Caco-2 (cell line): ENCODE results near the gene LGALS7B. TPM values are rescaled to one million over a fixed set of nuclear protein-coding genes. Genes with fewer than 3 reads are reported as not detected.

ENCODE experiments used
- BruUV-seq: library from RNA; stranded (reverse); fragments of 400-500 nt; replicated peaks from 2 replicates; lab custom pipeline; 2021; lab: Mats Ljungman, UMichigan
- CTCF ChIA-PET: fragments of 300-600 bp; sonication (Branson Sonifier 250); formaldehyde crosslinking; loops from one replicate; lab custom pipeline; 2022; ENCODE audit warnings: antibody characterized with exemption; lab: Charles Lee
- POLR2A ChIA-PET: fragments of 300-600 bp; sonication (Branson Sonifier 250); formaldehyde crosslinking; loops from one replicate; lab custom pipeline; 2022; ENCODE audit warnings: antibody characterized with exemption; lab: Charles Lee
- DNase-seq, 2 experiments: peaks; one replicate each; pipeline versions ENCODE4 v3.0.0 to v3.0.0-alpha.2; 2020 to 2022
- H3K27me3 ChIP-seq: replicated peaks from 2 replicates; pipeline ENCODE4 v1.6.0; 2011; ENCODE audit warnings: low read length; ENCODE audit not compliant: control insufficient read depth, insufficient read depth
- H3K36me3 ChIP-seq: 2 replicates; pipeline ENCODE4 v1.5.1; 2011; ENCODE audit warnings: low read length; ENCODE audit not compliant: control insufficient read depth, insufficient read depth
- H3K4me1 ChIP-seq: fragments of 250-450 bp; sonication (Bioruptor Pico); 2 replicates; pipeline ENCODE4 v1.5.1; 2020; ENCODE audit warnings: mild to moderate bottlenecking
- H3K4me3 ChIP-seq: 2 replicates; pipeline ENCODE4 v1.5.1; 2011; ENCODE audit warnings: low read depth, mild to moderate bottlenecking, control low read depth, low read length
- H3K9me3 ChIP-seq: fragments of 250-450 bp; sonication (Bioruptor Pico); 2 replicates; pipeline ENCODE4 v1.5.1; 2020; ENCODE audit warnings: mild to moderate bottlenecking, moderate library complexity
- H3K27ac Mint-ChIP-seq: one replicate; pipeline ENCODE4 v1.8.0; 2022; ENCODE audit warnings: mixed read lengths; ENCODE audit not compliant: unreplicated experiment
- H3K27me3 Mint-ChIP-seq: one replicate; pipeline ENCODE4 v1.8.0; 2022; ENCODE audit warnings: mixed read lengths; ENCODE audit not compliant: insufficient read depth, unreplicated experiment
- H3K36me3 Mint-ChIP-seq: one replicate; pipeline ENCODE4 v1.8.0; 2022; ENCODE audit warnings: mild to moderate bottlenecking, mixed read lengths; ENCODE audit not compliant: insufficient read depth, unreplicated experiment
- H3K4me1 Mint-ChIP-seq: one replicate; pipeline ENCODE4 v1.8.0; 2022; ENCODE audit warnings: low read depth, mixed read lengths; ENCODE audit not compliant: unreplicated experiment
- H3K4me3 Mint-ChIP-seq: one replicate; pipeline ENCODE4 v1.8.0; 2022; ENCODE audit warnings: mild to moderate bottlenecking, moderate library complexity, mixed read lengths; ENCODE audit not compliant: unreplicated experiment
- H3K9me3 Mint-ChIP-seq: one replicate; pipeline ENCODE4 v1.8.0; 2022; ENCODE audit warnings: mixed read lengths; ENCODE audit not compliant: unreplicated experiment
- intact Hi-C: fragments of 100-400 bp; cut with micrococcal nuclease; formaldehyde crosslinking; loops from one replicate; pipeline ENCODE4 v1.10.0; 2022; ENCODE audit not compliant: unreplicated experiment
- total RNA-seq: library from RNA; stranded (reverse); gene quantifications from 2 replicates; pipeline ENCODE4 v1.2.3, GENCODE V29; 2022
- TF ChIP-seq, protein P1 (sequence below), 2 experiments: fragments of 200-600 bp in 1 of 2; IDR thresholded peaks; 1 replicate in 1 of 2; 2 replicates in 1 of 2; pipeline versions ENCODE4 v1.5.1 to v1.8.0; 2011 to 2022; ENCODE audit warnings: antibody characterized with exemption in 1 of 2, control low read depth in 1 of 2, inconsistent platforms in 1 of 2, low read depth in 1 of 2, low read length in 1 of 2, mild to moderate bottlenecking in 1 of 2, moderate library complexity in 1 of 2; ENCODE audit not compliant: insufficient read depth in 1 of 2, severe bottlenecking in 1 of 2, unreplicated experiment in 1 of 2

LGALS7B gene
- total RNA-seq, 1 experiment from 2014 or later = not detected

DNA sequence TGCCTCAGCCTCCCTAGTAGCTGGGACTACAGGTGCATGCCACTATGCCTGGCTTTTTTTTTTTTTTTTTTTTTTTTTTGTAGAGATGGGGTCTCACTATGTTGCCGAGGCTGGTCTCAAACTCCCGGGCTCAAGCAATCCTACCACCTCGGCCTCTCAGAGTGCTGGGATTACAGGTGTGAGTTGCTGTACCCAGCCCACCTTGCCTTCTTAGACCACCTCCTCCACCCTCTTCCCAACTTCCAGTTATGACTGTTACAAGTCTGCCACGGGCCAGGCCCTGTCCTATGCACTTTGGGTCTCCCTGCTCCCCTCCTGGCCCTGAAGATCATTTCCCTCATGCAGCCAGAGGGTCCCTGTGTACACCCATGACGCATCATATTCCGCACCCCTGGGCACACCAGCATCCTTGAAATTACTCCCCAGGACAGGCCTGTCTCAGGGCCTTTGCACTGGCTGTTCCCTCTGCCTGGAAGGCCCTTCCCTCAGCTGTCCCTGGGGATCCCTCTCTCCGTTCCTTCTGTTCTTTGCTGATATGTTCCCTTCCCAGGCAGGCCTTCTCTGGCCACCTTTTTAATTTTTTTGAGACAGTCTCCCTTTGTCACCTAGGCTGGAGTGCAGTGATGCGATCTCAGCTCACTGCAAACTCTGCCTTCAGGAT, 20.7 kb downstream of the LGALS7B start:
- DNase-seq = no peak
- Histone ChIP-seq H3K27me3 (no peaks in the 10 kb centered on the region), H3K36me3 (no peaks in the 10 kb centered on the region), H3K4me3 (no peak overlapping the region), H3K4me1 (peaks cover 16% of the 10 kb centered on the region), H3K9me3 (no peaks in the 10 kb centered on the region)
- Mint-ChIP-seq H3K36me3 (peaks cover 6% of the 10 kb centered on the region), H3K4me1 (peaks cover 28% of the 10 kb centered on the region), H3K9me3 (peaks cover 10% of the 10 kb centered on the region), H3K27ac (no peak overlapping the region), H3K4me3 (peak overlapping the region; percentile 11), H3K27me3 (no peaks in the 10 kb centered on the region)
- TF ChIP-seq, protein P1, sequence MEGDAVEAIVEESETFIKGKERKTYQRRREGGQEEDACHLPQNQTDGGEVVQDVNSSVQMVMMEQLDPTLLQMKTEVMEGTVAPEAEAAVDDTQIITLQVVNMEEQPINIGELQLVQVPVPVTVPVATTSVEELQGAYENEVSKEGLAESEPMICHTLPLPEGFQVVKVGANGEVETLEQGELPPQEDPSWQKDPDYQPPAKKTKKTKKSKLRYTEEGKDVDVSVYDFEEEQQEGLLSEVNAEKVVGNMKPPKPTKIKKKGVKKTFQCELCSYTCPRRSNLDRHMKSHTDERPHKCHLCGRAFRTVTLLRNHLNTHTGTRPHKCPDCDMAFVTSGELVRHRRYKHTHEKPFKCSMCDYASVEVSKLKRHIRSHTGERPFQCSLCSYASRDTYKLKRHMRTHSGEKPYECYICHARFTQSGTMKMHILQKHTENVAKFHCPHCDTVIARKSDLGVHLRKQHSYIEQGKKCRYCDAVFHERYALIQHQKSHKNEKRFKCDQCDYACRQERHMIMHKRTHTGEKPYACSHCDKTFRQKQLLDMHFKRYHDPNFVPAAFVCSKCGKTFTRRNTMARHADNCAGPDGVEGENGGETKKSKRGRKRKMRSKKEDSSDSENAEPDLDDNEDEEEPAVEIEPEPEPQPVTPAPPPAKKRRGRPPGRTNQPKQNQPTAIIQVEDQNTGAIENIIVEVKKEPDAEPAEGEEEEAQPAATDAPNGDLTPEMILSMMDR (IDR thresholded peaks at IDR 0.05; ENCODE audit: insufficient read depth in 1 of 2, low read depth in 1 of 2, low read length in 1 of 2, severe bottlenecking in 1 of 2, unreplicated experiment in 1 of 2) = no peak
- CTCF ChIA-PET = no interaction called here
- intact Hi-C loops = no loop called here
- no TSS peak for BruUV-seq
- POLR2A ChIA-PET = interaction anchor here (0.6 kb wide), 1 partner anchor 22 kb away, joined by 4 read pairs; the partner anchor contains the start of gene ECH1

DNA sequence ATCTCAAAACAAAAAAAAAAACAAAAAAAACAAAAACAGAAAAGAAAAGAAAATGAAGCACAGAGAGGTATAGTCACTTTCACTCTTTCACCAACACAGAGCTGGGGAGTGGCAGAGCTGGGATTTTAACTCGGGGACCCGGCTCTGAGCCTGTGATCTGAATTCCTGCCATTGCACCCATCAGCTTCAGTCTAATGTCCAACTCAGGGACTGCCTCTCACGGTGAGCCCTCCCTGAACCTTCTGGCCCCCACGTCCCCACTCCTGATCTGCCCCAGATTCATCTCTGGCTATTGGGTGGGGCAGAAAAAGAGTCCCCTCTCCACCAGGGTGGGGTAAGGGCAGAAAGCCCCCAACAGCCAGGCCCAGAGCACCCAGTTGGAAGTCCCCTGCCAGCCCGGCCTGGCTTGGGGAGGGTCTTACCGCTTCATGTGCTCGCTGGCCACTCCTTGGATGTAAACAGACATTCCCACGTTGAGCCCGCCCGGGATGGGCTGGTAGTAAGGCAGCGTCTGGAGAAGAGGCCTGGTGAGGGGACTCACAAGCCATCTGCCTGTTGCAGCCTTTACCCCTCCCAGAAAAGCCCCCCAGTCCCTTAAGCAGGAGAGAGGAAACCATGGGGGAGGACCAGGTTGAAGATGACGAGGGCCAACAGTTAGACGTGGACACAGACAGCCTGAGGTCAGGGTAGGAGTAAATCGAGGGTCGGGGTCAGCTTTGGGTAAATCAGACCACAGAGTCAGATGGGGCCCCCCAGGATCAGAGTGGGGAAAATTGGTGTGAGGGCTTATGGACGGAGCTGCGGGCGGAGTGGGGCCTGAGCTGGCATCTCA, 23.2 kb downstream of the LGALS7B start:
- POLR2A ChIA-PET = interaction anchor here (0.9 kb wide), 1 partner anchor 10 kb away, joined by 3 read pairs; no protein-coding TSS in a partner anchor
- intact Hi-C loops = no loop called here
- H3K27ac Mint-ChIP-seq = peak overlapping the region; percentile 30
- Histone ChIP-seq H3K4me3 (no peak overlapping the region), H3K27me3 (no peaks in the 10 kb centered on the region), H3K4me1 (peaks cover 27% of the 10 kb centered on the region), H3K9me3 (no peaks in the 10 kb centered on the region), H3K36me3 (0 out of 2 replicates have a peak, but pooled peaks cover 4% of the 10 kb centered on the region)
- H3K4me1 Mint-ChIP-seq = peaks cover 32% of the 10 kb centered on the region
- no peaks in the 10 kb centered on the region for H3K27me3 Mint-ChIP-seq
- CTCF ChIA-PET = interaction anchor here (0.6 kb wide), 1 partner anchor 28 kb away, joined by 5 read pairs; no protein-coding TSS in a partner anchor
- no peak for DNase-seq
- TF ChIP-seq, protein P1 (IDR thresholded peaks at IDR 0.05; ENCODE audit: insufficient read depth in 1 of 2, low read depth in 1 of 2, low read length in 1 of 2, severe bottlenecking in 1 of 2, unreplicated experiment in 1 of 2) = no peak
- H3K9me3 Mint-ChIP-seq = peaks cover 10% of the 10 kb centered on the region
- H3K4me3 Mint-ChIP-seq = no peak overlapping the region
- peaks cover 19% of the 10 kb centered on the region for H3K36me3 Mint-ChIP-seq
- no TSS peak for BruUV-seq

DNA sequence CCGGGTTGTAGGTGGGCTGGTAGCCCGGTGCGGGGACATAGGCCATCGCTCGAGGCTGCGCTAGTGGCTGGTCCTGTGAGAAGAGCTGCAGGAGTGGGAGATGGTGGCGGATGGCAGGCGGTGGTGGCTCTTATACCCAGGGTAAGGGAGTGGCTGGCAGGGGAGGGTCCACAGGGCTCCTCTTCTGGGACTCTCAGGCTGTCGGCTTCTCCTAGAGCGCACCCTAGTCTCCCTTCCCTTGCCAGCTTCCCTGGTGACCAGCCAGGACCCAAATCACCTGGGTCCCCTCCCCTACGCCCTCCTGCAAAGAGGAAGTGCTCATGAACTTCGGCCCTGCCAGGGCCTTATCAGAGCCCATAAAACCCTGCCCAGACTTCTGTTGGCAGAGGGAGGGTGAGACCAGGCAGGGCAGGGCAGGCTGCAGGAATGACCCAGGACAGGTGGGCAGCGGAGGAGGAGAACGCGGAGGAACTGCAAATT, 23.9 kb downstream of the LGALS7B start, which contains the start of gene LGALS4:
LGALS4 (minus strand) TSS at position 105 of the 480 bp plus-strand sequence; CDS start at position 46, 59 bp downstream.
- H3K27me3 ChIP-seq = no peaks in the 10 kb centered on the region
- peak within 1 kb of the TSS; percentile 30 for H3K27ac Mint-ChIP-seq
- no peaks in the 10 kb centered on the region for H3K27me3 Mint-ChIP-seq
- peaks cover 10% of the 10 kb centered on the region for H3K9me3 Mint-ChIP-seq
- TF ChIP-seq, protein P1 (IDR thresholded peaks at IDR 0.05; ENCODE audit: insufficient read depth in 1 of 2, low read depth in 1 of 2, low read length in 1 of 2, severe bottlenecking in 1 of 2, unreplicated experiment in 1 of 2) = no peak
- no peak within 1 kb of the TSS for H3K4me3 Mint-ChIP-seq
- H3K36me3 Mint-ChIP-seq = peaks cover 19% of the 10 kb centered on the region
- H3K4me1 ChIP-seq = peaks cover 24% of the 10 kb centered on the region
- H3K9me3 ChIP-seq = no peaks in the 10 kb centered on the region
- intact Hi-C loops = no loop called here
- 0 out of 2 replicates have a peak, but pooled peaks cover 5% of the 10 kb centered on the region for H3K36me3 ChIP-seq
- no peak within 1 kb of the TSS for H3K4me3 ChIP-seq
- CTCF ChIA-PET = interaction anchor here (0.6 kb wide), 1 partner anchor 29 kb away, joined by 5 read pairs; no protein-coding TSS in a partner anchor
- peaks cover 26% of the 10 kb centered on the region for H3K4me1 Mint-ChIP-seq
- no peak for DNase-seq
- POLR2A ChIA-PET = no interaction called here
- no TSS peak for BruUV-seq
